ENCODE results near the gene EMID1.

DNA sequence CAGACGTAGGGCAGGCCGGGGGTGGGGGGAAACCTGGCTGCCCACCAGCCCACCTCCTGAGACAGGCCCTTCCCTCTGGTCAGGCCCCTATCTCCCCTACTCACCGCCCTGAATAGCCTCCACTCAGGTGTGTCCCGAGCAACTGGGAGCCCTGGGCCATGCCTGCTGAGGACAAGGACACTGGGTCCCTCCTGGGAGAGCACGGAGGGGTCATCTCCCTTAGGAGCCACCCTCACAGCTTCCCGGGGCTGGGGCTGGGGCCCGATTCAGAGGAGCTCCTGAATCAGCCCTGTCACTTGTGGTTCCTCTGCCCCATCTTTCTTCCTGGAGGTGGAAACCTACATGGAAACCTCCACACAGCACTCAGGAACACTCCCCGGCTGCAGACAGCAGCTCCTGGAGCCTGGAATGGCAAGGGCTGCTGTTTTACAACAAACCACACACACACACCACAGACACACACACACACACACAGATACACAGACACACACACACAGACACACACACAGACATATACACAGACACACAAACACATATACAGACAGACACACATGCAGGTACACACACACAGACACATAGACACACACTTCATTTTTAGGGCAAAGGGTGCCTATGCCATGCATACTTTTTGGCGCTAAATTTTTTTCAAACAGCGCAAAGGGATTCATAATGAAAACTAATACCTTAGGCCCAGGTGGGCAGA lies 9.6 kb upstream of the EMID1 start:
- TF ChIP-seq, protein P1, sequence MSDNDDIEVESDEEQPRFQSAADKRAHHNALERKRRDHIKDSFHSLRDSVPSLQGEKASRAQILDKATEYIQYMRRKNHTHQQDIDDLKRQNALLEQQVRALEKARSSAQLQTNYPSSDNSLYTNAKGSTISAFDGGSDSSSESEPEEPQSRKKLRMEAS (IDR thresholded peaks at IDR 0.05; ENCODE audit: low read depth) = no peak
- no peak for TF ChIP-seq YY1 (IDR thresholded peaks at IDR 0.05; ENCODE audit: low read depth)
- TF ChIP-seq, protein P2, sequence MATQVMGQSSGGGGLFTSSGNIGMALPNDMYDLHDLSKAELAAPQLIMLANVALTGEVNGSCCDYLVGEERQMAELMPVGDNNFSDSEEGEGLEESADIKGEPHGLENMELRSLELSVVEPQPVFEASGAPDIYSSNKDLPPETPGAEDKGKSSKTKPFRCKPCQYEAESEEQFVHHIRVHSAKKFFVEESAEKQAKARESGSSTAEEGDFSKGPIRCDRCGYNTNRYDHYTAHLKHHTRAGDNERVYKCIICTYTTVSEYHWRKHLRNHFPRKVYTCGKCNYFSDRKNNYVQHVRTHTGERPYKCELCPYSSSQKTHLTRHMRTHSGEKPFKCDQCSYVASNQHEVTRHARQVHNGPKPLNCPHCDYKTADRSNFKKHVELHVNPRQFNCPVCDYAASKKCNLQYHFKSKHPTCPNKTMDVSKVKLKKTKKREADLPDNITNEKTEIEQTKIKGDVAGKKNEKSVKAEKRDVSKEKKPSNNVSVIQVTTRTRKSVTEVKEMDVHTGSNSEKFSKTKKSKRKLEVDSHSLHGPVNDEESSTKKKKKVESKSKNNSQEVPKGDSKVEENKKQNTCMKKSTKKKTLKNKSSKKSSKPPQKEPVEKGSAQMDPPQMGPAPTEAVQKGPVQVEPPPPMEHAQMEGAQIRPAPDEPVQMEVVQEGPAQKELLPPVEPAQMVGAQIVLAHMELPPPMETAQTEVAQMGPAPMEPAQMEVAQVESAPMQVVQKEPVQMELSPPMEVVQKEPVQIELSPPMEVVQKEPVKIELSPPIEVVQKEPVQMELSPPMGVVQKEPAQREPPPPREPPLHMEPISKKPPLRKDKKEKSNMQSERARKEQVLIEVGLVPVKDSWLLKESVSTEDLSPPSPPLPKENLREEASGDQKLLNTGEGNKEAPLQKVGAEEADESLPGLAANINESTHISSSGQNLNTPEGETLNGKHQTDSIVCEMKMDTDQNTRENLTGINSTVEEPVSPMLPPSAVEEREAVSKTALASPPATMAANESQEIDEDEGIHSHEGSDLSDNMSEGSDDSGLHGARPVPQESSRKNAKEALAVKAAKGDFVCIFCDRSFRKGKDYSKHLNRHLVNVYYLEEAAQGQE (IDR thresholded peaks at IDR 0.05; ENCODE audit: low read depth, low read length) = no peak
- no peak for TF ChIP-seq TAF1 (IDR thresholded peaks at IDR 0.05; ENCODE audit: borderline replicate concordance, low read depth, low read length)
- TF ChIP-seq POLR2AphosphoS5 (IDR thresholded peaks at IDR 0.05; ENCODE audit: low read depth, low read length) = no peak
- TF ChIP-seq RCOR1 (IDR thresholded peaks at IDR 0.05; ENCODE audit: low read length) = no peak
- TF ChIP-seq, protein P3, sequence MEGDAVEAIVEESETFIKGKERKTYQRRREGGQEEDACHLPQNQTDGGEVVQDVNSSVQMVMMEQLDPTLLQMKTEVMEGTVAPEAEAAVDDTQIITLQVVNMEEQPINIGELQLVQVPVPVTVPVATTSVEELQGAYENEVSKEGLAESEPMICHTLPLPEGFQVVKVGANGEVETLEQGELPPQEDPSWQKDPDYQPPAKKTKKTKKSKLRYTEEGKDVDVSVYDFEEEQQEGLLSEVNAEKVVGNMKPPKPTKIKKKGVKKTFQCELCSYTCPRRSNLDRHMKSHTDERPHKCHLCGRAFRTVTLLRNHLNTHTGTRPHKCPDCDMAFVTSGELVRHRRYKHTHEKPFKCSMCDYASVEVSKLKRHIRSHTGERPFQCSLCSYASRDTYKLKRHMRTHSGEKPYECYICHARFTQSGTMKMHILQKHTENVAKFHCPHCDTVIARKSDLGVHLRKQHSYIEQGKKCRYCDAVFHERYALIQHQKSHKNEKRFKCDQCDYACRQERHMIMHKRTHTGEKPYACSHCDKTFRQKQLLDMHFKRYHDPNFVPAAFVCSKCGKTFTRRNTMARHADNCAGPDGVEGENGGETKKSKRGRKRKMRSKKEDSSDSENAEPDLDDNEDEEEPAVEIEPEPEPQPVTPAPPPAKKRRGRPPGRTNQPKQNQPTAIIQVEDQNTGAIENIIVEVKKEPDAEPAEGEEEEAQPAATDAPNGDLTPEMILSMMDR (IDR thresholded peaks at IDR 0.05) = no peak
- TF ChIP-seq RFX5 (IDR thresholded peaks at IDR 0.05; ENCODE audit: low read length) = no peak
- TF ChIP-seq JUND (IDR thresholded peaks at IDR 0.05) = no peak
- TF ChIP-seq SMC3 (IDR thresholded peaks at IDR 0.05; ENCODE audit: low read depth, low read length) = no peak
- no peak for TF ChIP-seq EP300 (IDR thresholded peaks at IDR 0.05; ENCODE audit: borderline replicate concordance in 1 of 2, low read depth in 1 of 2, low read length in 1 of 2)
